Fibroblast of skin of right quadriceps (primary cell): ENCODE measurements around the gene ANKRD34A.

Experiments used
- DNase-seq: peaks from one replicate; pipeline ENCODE4 v3.0.0-alpha.2; 2013

Gene ANKRD34A

DNA sequence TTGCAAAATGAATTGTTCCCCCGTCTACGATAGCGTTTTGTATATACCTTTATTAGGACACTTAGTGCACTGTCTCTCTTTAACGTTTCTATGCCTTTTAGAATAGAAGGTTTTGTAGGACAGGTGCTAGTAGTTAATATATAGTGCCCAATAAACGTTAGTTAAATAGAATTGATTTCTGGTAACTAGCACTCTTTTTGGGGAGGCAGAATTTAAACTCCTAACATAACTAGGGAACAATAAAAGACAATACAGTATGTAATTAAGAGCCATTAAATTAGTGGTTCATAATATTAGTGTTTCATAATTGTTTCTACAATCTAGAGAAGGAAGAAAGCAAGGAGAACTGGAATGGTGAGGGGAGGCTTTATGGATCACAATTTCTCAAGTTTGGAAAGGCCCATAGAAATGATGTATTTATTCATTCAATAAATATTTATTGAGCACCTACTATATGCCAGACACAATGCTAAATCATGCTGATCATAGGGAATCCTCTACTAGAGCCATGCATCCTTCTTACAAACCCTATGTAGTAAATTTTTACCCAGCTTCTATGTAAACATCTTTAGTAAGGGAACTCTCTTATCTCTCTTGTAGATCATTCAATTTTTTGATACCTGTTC, 857 bp upstream of the ANKRD34A start:
- no peak for DNase-seq

DNA sequence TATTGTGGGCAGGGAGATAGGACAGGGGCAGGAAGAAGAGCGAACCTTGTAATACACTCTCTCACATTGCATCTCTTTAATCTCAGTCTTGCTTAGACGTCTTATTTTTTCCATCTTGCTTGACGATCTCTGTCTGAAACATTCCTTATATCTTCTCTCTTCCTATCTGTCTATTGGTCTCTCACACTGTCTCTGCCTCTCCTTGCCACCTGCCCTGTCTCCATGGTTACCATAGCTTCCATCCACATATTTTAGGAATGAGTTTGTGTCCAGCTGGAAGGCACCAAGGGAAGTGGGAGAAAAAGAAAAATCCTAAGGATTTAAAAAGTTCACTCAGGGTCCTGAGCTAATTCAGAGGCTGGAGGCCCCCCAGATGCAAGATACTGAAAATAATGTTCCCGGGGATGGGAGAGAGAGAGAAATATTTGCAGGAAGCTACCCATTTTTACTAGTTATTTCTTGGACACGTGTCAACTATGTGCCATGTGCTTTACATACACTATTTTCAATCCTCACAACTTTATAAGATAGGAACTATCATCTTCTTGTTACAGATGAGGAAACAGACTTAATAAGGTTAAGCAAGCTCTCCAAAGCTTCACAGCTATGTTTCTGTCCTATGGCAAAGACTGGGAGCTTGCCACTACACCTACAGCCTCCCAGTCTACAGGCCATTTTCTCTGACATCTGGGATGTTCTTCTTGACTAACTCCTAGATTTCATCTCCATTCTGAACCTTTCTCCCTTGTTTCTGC, 933 bp downstream of the ANKRD34A start:
- DNase-seq: peak; percentile 81

DNA sequence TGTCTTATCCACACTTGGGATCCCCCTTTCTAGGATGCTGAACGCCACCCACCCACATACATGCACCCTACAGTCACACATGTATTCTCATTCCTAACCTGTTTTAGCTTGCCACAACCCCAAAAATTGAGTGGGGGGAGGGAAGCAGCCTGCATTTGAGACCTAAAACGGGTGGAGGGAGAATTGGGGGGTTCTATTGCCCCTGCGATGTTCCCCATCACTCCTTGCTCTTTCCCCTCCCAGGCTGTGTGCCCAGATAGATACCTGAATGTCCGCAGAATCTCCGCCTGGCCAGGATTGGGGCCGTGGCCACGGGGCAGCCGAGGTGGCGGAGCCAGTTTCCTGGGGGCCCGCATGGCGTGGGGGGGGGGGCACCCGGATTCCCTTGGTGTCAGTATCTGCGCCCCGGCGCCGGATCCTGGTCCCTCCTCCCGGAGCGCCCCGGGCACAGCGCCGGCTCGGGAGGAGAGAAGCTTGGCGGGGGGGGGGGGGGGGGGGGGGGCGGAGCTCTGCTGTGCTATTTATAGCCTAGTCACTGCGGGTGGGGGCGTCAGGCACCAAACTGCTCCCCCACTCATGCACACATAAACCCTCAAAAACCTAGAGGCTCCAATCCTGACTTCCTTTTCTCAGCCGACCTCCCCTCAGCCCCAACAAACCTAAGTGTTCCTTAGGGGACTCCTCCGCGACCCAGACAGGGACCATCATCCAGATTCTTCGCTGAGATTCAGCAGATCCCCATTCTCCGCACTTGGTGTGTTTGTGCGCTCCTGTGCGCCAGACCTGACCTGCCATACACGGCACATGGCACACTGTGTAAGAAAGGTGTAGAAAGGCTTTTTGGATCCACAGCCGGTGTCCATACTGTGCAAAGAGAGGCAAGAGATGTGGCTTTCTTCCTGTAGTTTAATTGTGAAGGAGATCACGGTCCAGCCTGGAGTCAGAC, 1.9 kb downstream of the ANKRD34A start:
- DNase-seq: peak; percentile 28

DNA sequence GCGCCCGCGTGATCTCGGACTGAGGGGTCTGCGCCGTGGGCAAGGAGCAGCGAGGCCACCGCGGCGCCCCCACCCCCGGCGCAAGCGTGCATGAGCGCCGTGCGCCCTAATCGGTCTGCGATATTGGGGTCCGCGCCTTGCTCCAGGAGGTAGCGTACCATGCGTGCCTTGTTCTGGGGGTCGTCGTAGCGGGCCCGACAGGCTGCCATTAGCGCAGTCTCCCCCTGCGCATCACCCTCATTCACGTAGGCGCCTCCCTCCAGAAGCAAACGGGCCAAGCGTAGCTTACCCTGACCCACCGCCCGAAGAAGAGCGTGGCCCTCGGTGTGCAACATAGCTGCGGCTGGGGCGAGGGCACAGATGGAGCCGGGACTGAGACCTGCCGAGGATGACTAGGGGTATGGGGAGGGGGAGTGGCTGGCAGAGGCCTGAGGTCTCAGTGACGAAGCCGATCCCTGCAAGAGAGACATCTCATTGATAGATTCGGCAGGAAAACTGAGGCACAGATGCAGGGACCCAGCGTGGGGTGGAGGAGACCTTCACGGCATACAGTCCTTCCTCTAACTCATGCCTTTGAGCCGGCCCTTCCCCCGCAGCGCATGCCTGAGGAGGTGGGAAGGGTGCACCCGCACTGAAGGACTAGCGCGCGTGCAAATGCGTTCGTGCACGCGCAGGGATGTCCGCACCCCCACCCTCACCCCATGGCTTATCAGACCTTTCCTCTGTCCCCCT, 2.8 kb downstream of the ANKRD34A start:
- no peak for DNase-seq

DNA sequence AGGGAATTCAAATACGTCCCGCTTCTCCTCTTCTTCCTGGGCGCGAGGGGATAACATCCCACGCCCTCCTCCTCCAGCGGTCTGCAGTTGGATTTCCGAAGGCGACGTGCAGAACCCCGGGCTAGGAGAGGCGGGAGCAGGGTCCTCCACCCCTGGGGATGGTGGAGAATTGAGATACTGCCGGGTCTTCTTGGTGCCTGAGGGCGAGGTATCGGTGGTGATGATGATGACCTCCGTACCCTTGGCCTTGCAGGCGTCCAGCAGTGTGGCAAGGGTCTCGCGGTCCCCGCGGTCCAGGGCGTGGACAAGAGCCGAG, 3.3 kb downstream of the ANKRD34A start:
- DNase-seq: no peak

DNA sequence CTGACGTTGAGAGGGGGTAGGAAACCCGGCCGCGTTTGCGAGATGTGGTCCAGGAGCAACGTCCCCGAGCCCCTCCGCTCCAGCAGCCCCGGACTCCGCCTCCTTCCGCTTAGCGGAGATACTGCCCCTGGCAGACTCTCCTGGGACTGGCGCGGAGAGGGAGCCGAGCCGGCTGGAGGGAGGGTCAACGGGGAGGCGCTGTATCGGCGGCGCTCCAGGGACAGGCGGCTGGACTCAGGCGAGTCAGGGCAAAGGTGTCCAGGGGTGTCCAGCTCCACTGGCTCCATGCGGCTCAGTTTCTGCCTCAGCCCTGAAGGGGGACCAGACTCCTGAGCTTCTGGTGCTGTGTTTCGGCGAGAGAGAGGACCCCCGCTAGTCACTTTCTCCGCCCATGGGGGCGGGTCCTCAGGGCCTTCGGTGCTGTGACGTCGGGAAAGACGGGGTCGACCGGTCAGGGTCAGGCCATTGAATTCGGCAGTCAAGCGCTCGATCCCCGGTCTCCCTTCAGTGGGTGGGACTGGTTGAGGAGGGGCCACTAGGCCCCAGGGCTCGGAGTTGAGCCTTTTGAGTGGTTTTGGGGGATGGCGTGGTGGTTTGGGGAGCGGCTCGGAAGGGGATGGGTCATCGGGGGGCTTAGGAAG, 3.8 kb downstream of the ANKRD34A start:
- DNase-seq: peak; percentile 52

DNA sequence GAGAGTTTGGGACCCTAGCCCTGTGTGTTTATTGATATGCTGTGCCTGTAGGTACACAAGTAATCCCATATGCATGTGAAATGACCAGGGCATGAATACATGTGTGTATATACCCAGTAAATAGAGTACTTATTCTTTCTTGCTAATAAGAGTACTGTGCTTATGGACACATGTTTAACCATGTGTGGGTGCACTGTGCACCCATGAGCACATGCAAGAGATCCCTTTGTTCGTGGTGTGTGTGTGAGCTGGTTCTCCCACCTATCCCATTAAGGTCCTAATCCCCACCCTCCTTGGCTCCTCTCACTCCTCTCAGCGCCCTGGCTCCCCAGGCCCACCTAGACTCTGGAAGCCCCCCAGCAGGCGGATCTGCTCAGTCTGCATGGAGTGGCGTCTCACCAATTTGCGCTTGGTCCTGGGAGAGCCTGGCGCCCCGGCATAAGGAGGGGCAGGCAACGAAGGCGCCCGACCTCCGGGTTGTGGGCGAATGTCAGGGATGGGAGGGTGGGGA, 4.4 kb downstream of the ANKRD34A start:
- no peak for DNase-seq

DNA sequence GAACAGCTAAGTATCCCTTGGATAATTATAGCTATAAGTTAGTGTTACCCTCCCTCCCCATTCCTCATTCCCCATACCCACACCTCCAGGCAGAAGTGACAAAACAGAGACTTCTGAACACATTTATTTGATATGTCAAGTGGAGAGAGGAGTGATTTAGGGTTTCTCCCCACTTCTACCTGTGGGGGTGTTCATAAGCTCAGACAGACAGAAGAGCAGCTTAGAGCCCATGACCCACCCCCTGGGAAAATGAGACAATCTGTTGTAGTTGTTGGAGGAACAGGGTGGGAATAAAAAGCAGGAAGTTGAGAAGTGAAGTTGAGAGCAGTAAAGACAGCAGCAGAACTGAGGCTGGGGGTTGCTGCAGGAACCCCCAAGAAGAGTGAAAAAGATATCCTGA, 5.0 kb downstream of the ANKRD34A start:
- no peak for DNase-seq

DNA sequence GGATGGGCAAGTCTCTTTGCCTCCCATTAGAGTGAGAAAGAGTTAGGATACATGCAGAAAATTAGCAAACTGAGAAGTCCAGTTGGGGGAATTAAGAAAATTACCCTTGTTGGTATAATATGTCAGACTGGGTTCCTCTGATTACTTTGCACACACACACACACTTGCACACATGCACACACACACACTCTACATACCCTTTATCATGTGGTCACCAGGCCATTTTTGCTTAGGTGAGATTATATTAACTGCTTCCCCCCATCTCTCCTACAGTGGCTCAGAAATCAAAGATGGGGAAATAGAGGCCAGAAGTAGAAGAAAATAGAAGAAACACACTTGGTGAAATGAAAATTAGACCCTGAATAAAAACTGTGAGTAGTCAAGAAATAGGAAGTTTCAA, 5.6 kb downstream of the ANKRD34A start:
- no peak for DNase-seq

DNA sequence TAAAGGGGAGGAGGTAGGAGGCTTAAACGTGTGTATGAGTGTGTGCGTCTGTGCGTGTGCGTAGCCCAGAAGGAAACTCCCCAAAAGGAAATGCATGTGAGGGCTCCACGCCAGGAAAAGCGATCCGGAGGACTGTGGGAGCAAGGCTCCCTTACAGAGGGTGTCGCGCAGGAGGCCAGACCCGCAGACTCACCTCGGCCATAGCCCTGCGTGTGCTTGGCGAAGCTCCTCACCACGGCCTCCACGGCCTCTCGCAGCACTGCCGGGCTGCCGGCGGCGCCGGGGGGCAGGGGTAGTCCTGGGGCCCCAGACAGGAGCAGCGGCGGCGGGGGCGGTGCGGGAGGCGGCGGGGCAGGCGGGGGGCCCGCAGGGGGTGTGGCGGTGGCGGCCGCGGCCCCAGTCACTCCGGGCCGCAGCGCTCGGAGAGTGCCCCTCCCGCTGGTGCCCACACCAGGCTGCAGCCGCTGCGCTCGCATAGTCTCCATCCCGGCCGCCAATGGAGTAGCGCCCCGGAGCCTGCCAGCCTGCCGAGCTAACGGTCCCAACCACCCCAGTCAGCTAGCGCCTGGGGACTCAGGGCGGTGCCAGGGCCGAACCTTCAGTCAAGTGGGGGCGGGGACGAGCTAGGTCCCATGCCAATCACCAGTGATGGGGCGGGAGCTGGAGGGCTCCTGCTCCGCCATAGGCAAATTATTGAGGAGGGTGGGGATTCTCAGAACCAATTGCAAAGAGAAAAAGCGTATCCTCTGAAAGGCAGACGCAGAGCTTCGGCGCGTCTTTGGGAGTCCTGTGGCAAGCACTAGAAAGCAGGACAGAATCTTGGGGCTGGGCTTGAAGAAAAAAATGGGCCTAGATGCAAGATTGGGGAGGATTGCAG, 6.7 kb downstream of the ANKRD34A start, which contains the start of gene LIX1L:
Gene LIX1L, minus strand, starts transcription at position 575 of the 877 bp plus-strand sequence. Its CDS starts 90 bp downstream, at position 485.
- DNase-seq: peak; percentile 97

DNA sequence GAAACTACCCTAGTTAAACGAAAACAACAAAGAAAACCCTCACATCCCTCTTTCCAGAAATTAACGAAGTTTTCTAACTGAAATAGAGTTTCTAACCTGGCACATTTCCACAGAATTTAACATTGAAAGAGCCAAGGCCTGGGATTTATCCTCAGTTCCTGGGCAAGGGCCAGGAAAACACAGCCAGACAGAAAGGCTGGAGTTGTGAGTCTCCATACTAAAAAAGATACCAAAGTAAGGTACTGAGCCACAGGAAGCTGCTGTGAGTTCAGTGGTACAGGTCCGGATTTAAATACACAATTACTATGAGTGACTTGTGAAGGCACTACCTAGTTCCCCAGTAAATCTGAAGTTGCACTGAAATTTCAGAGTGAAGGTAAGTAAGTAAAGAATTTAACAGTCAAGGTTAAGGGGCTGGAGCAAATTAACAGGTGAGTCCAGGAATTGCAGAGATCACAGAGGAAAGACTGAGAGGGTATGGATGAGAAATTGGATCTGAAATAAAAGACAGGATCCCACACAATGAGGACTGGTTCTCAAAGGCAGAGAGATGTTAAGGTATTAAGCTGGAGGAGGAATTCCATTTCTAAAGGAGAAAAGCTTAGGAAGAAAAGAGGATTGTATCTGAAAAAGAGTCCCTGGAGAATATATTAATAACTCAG, 7.5 kb downstream of the ANKRD34A start:
- DNase-seq: peak; percentile 43

DNA sequence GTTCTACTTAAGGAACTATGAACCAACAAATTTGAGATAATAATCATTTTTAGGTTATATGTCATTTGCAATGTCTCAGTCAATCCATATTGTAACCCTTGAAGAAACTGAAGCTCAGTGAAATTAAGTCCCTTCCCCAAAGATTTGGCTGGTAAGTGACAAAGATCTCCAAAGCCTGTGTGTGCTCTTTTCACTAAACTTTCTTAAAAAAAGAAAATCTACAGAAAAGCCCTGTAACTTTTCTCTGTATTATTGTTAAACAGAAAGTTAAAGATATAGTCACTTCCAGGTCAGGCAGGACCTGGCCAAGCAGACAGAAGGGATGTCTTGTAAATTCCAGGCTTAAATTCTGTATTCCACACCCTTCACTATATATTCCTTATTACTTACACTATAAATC, 8.0 kb downstream of the ANKRD34A start:
- DNase-seq: no peak

DNA sequence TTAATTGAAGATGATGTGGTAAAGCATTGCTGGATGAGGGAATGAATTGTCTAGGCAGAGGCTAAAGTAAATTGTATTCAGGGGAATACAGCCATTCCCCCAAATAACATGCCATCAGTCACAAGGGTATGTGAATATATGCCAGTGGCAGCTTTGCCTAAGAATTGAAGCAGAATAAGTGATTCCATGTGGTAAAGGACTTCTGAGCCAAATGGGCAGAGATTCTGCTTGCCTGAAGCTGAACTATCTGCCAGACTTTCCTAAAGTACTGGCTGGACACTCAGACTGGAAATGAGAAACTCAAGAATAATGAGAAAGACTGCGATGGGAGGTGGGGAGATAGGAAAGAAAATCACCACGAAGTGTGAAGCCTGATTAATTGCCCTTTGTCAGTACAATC, 8.9 kb downstream of the ANKRD34A start:
- DNase-seq: no peak

DNA sequence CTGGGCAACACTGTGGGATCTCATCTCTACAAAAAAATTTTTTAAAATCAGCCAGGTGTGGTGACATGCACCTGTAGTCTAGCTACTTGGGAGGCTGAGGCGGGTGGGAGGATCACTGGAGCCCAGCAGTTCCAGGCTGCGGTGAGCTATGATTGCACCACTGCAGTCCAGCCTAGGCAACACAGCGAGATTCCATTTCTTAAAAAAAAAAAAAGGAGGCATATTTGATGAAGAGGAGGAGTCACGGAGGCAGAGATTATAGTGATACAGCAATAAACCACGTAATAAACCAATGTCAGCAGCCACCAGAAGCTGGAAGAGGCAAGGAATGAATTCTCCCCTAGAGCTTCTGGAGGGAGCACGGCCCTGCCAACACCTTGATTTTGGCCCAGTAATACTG, 10.5 kb downstream of the ANKRD34A start:
- no peak for DNase-seq

DNA sequence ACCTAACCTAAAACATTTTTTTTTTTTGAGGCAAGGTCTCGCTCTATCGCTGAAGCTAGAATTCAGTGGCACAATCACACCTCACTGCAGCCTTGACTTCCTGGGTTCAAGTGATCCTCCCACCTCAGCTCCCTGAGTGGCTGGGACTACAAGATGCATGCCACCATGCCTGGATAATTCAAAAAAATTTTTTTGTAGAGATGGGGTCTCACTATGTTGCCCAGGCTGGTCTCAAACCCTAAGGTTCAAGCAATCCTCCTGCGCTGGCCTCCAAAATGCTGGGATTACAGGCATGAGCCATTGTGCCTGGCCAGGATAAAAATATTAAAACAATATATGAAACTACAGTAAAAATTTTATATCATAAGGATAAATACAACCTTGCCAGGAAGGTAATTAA, 11.5 kb downstream of the ANKRD34A start:
- no peak for DNase-seq

DNA sequence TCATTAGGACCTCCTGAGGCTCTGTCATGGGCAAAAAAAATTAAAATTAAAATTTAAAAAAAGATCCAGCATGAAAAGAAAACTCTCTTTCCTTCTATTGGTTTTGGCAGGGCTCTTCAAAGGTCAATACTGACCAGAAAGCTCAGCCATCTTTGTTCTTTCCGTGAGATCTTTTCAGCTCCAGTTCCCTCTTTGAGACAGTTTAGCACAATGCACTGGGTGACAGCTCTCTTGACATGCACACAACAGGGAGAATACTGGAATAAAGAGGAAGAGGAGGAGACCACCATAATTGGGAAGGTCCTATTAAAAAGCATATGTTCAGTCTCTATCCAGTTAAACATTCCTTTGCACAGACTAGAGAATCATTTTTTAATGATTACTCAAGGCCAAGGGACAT, 12.8 kb downstream of the ANKRD34A start:
- no peak for DNase-seq

DNA sequence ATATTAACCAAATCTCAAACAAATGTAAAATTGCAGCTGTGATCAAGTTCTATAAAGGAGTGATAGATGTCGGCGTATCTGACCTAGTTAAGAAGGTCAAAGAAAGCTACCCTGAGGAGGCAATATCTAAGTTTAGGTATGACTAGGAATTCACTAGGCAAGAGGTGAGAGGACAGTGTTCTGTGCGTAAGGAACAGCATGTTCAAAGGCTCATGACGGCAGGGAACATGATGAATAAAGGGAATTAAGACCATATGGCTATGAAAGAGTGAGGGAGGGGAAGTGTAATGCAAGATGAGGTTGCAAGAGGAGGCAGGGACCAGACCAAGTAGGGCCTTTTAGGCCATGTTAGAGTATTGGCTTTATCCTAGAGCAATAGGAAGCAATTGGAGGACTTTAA, 15.2 kb downstream of the ANKRD34A start:
- peak; percentile 23 for DNase-seq

DNA sequence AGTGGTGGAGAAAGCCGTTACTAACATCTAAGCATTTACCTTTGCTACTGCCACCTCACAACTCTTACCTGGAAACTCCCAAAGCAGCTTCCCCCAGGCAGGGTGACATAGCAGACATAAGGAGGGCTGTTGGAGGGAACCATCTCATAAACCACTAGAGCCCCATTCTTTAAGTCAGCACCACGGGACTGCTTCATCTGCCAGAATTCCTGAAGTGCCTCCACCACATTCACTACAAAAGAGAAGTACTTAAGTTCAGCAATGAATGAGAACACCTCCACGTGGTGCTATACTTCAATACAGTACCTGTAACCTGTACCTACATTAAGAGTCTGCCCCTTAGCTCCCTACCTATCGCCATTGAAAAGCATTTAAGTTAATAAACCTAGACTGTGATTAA, 16.8 kb downstream of the ANKRD34A start:
- DNase-seq: no peak

DNA sequence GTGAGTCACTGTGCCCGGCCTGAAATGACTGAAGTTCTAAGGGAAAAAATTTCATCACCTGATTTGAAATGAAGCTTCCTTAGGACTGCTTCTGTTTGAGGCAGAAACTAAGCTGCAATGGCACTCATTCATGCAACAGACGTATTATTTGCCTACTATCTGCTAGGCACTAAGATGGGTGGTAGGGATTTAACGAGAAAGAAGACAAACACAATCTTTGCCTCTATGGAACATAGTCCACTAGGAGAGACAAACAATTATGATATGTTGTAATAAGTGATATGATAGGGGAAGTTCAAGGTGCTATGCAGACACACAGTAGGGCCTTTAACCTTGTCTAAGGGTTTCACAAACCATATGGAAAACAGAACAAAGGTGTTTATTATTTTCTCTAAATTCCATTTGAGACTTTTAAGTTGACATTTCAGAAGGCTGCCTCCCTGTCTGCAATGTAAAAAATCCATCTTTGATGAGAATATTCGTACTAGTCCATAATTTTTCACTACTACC, 17.8 kb downstream of the ANKRD34A start:
- DNase-seq: no peak

DNA sequence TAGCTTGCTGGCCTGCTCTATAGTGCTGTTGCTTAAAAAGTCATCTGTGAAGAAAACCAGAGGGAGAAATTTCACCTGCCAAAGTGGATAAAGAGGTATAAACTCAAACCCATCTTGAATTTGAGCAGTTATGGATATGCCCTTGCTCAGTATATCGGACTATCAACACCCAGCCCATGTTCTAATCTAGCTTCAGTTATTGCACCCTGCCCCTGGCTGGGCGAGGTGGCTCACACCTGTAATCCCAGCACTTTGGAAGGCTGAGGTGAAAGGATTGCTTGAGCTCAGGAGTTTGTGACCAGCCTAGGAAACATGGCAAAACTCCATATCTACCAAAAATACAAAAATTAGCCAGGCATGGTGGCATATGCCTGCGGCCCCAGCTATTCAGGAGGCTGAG, 19.8 kb downstream of the ANKRD34A start:
- no peak for DNase-seq
